PC-3 (cell line): ENCODE results near the gene SAP25. TPM values are rescaled to one million over a fixed set of nuclear protein-coding genes. Genes with fewer than 3 reads are reported as not detected.
"Not testable (repeated sequence)": the region's sequence is repeated elsewhere in the genome, so short reads cannot be mapped to it uniquely, and the experiment has no call there.

Source experiments
- ATAC-seq: fragments of 200-7000 bp; cut with Tn5 transposase; 2 replicates; pipeline ENCODE4 v1.9.1; 2020; ENCODE audit warnings: mild to moderate bottlenecking, moderate library complexity
- BruUV-seq: library from RNA; stranded (reverse); fragments of 400-500 nt; replicated peaks from 2 replicates; lab custom pipeline; 2021; lab: Mats Ljungman, UMichigan
- CTCF ChIA-PET: fragments of 300-600 bp; sonication (Branson Sonifier 250); formaldehyde crosslinking; loops from one replicate; lab custom pipeline; 2022; ENCODE audit warnings: antibody characterized with exemption; lab: Charles Lee
- POLR2A ChIA-PET: fragments of 300-600 bp; sonication (Branson Sonifier 250); formaldehyde crosslinking; loops from one replicate; lab custom pipeline; 2022; ENCODE audit warnings: antibody characterized with exemption; ENCODE audit not compliant: unreplicated experiment; lab: Charles Lee
- DNase-seq: peaks from one replicate; pipeline ENCODE4 v3.0.0-alpha.2; 2015
- H2AFZ ChIP-seq: fragments of 300-600 bp; sonication (generic); 2 replicates; pipeline ENCODE4 v1.6.0; 2016; ENCODE audit warnings: antibody characterized with exemption, low read length
- H3F3A ChIP-seq: fragments of 300-600 bp; sonication (generic); one replicate; pipeline ENCODE4 v1.6.0; 2017; ENCODE audit warnings: antibody characterized with exemption, low read length, control low read depth, mild to moderate bottlenecking; ENCODE audit not compliant: unreplicated experiment
- H3K27ac ChIP-seq: fragments of 300-600 bp; sonication (generic); 2 replicates; pipeline ENCODE4 v1.5.1; 2016; ENCODE audit warnings: mild to moderate bottlenecking, low read length
- H3K27me3 ChIP-seq: fragments of 300-600 bp; sonication (generic); 2 replicates; pipeline ENCODE4 v1.6.1; 2016; ENCODE audit warnings: low read length, mixed read lengths
- H3K36me3 ChIP-seq: fragments of 300-600 bp; sonication (generic); 2 replicates; pipeline ENCODE4 v1.6.1; 2016; ENCODE audit warnings: low read depth, mixed run types, low read length, mixed read lengths
- H3K4me1 ChIP-seq: fragments of 300-600 bp; sonication (generic); 2 replicates; pipeline ENCODE4 v1.5.1; 2016; ENCODE audit warnings: low read length; ENCODE audit not compliant: insufficient read depth
- H3K4me2 ChIP-seq: fragments of 300-600 bp; sonication (generic); 2 replicates; pipeline ENCODE4 v1.6.0; 2016; ENCODE audit warnings: low read length
- H3K4me3 ChIP-seq: fragments of 300-600 bp; sonication (generic); 2 replicates; pipeline ENCODE4 v1.5.1; 2016; ENCODE audit warnings: mild to moderate bottlenecking, low read length, mixed read lengths
- H3K79me2 ChIP-seq: fragments of 300-600 bp; sonication (generic); 2 replicates; pipeline ENCODE4 v1.6.1; 2017; ENCODE audit warnings: low read length, mixed read lengths
- H3K9ac ChIP-seq: fragments of 300-600 bp; sonication (generic); 2 replicates; pipeline ENCODE4 v1.6.0; 2016; ENCODE audit warnings: mild to moderate bottlenecking, low read length
- H3K9me2 ChIP-seq: fragments of 300-600 bp; sonication (generic); replicated peaks from 2 replicates; pipeline ENCODE4 v1.6.1; 2016; ENCODE audit warnings: mixed run types, low read length, mixed read lengths
- H3K9me3 ChIP-seq: fragments of 300-600 bp; sonication (generic); 2 replicates; pipeline ENCODE4 v1.6.1; 2016; ENCODE audit warnings: low read length, mixed read lengths
- H4K20me1 ChIP-seq: fragments of 300-600 bp; sonication (generic); 2 replicates; pipeline ENCODE4 v1.6.1; 2016; ENCODE audit warnings: low read length, mixed read lengths
- CTCF ChIP-seq: fragments of 300-600 bp; sonication (generic); conservative IDR thresholded peaks from 2 replicates; pipeline ENCODE4 v1.5.1; 2017; ENCODE audit warnings: antibody characterized with exemption, low read depth, mild to moderate bottlenecking, low read length
- EZH2 ChIP-seq: fragments of 300-600 bp; sonication (generic); IDR thresholded peaks from one replicate; pipeline ENCODE4 v1.6.1; 2017; ENCODE audit warnings: antibody characterized with exemption, mild to moderate bottlenecking, low read length; ENCODE audit not compliant: unreplicated experiment
- EZH2phosphoT487 ChIP-seq: fragments of 300-600 bp; sonication (generic); IDR thresholded peaks from 2 replicates; pipeline ENCODE4 v1.6.1; 2018; ENCODE audit warnings: mild to moderate bottlenecking, antibody characterized with exemption, low read length, borderline replicate concordance
- intact Hi-C: fragments of 100-400 bp; cut with micrococcal nuclease; formaldehyde crosslinking; loops from 2 replicates; pipeline ENCODE4 v1.9.0; 2023
- total RNA-seq: library from RNA; depleted of rRNA; stranded (reverse); fragments of >200 nt; gene quantifications from 2 replicates; pipeline ENCODE4 v1.2.3, GENCODE V29; 2014; rRNA removed

The SAP25 gene
- total RNA-seq, 1 experiment from 2014 or later: 0.22 TPM

GRCh38 chr7:100532165-100533022 lies 41.3 kb downstream of the SAP25 start:
- intact Hi-C loops: no loop called here
- no peaks in the 10 kb centered on the region for H3K79me2 ChIP-seq
- no TSS peak for BruUV-seq

GRCh38 chr7:100528108-100528866 lies 45.4 kb downstream of the SAP25 start:
- H3K79me2 ChIP-seq, H4K20me1 ChIP-seq, ATAC-seq, intact Hi-C loops, BruUV-seq, H3K9me2 ChIP-seq, H3K4me1 ChIP-seq, H3K9ac ChIP-seq, H3K27me3 ChIP-seq, H3K36me3 ChIP-seq, H2AFZ ChIP-seq, H3F3A ChIP-seq, H3K9me3 ChIP-seq, CTCF ChIA-PET, H3K4me3 ChIP-seq, DNase-seq, H3K4me2 ChIP-seq, H3K27ac ChIP-seq, POLR2A ChIA-PET: not testable (repeated sequence)

More at GRCh38 chr7:100532165-100533022, 41.3 kb downstream of the SAP25 start:
- no peaks in the 10 kb centered on the region for H3F3A ChIP-seq
- ATAC-seq (no peak), DNase-seq (no peak)
- no peaks in the 10 kb centered on the region for H3K36me3 ChIP-seq
- no peak overlapping the region for H3K4me3 ChIP-seq
- no peaks in the 10 kb centered on the region for H3K27me3 ChIP-seq
- TF ChIP-seq EZH2 (no peak), CTCF (no peak), EZH2phosphoT487 (no peak)
- no peak overlapping the region for H3K4me2 ChIP-seq
- no peak overlapping the region for H2AFZ ChIP-seq
- H3K9me3 ChIP-seq: no peaks in the 10 kb centered on the region
- no peaks in the 10 kb centered on the region for H3K9me2 ChIP-seq
- CTCF ChIA-PET: no interaction called here
- POLR2A ChIA-PET: no interaction called here
- H3K9ac ChIP-seq: no peak overlapping the region
- no peaks in the 10 kb centered on the region for H4K20me1 ChIP-seq
- H3K4me1 ChIP-seq: no peaks in the 10 kb centered on the region
- H3K27ac ChIP-seq: no peak overlapping the region

GRCh38 chr7:100523192-100523591 lies 50.5 kb downstream of the SAP25 start:
- H3K4me1 ChIP-seq, intact Hi-C loops, H3K9ac ChIP-seq, POLR2A ChIA-PET, CTCF ChIA-PET, H3K79me2 ChIP-seq, BruUV-seq, H2AFZ ChIP-seq, H3K4me3 ChIP-seq, H3K4me2 ChIP-seq, H3K9me3 ChIP-seq, H3F3A ChIP-seq, H3K9me2 ChIP-seq, H4K20me1 ChIP-seq, DNase-seq, ATAC-seq, H3K27me3 ChIP-seq, H3K27ac ChIP-seq, H3K36me3 ChIP-seq: not testable (repeated sequence)

Other genes starting within 250 kb of the SAP25 start
- 71.6 and 74.1 TPM in 2 replicates for gene PILRB, start 215.8 kb downstream of the SAP25 start, total RNA-seq
- gene PILRA, start 200.4 kb downstream of the SAP25 start, total RNA-seq: 0.92 and 1.9 TPM in 2 replicates
- 1.4 and 2.2 TPM in 2 replicates for gene ZCWPW1, start 145.2 kb downstream of the SAP25 start, total RNA-seq
- 35.1 and 36.0 TPM in 2 replicates for gene MEPCE, start 144.1 kb downstream of the SAP25 start, total RNA-seq
- gene PPP1R35, start 137.4 kb downstream of the SAP25 start, total RNA-seq: 36.1 and 51.1 TPM in 2 replicates
- 0.11 and 2.5 TPM in 2 replicates for gene SPACDR, start 109.6 kb downstream of the SAP25 start, total RNA-seq
- gene TSC22D4, start 94.7 kb downstream of the SAP25 start, total RNA-seq: 57.1 and 66.1 TPM in 2 replicates
- 1.2 and 1.9 TPM in 2 replicates for gene NYAP1, start 90.0 kb downstream of the SAP25 start, total RNA-seq
- 16.9 and 18.2 TPM in 2 replicates for gene AGFG2, start 34.7 kb downstream of the SAP25 start, total RNA-seq
- gene LRCH4, start 12.2 kb upstream of the SAP25 start, total RNA-seq: 15.6 and 28.7 TPM in 2 replicates
- 0.40 TPM in 1 of 2 replicates, not detected in the other for gene FBXO24, start 12.4 kb upstream of the SAP25 start, total RNA-seq
- gene PCOLCE, start 28.5 kb upstream of the SAP25 start, total RNA-seq: 8.6 and 16.3 TPM in 2 replicates
- gene MOSPD3, start 38.6 kb upstream of the SAP25 start, total RNA-seq: 9.4 and 19.4 TPM in 2 replicates
- not detected in 2 replicates for gene TFR2, start 67.7 kb upstream of the SAP25 start, total RNA-seq
- not detected in 2 replicates for gene ACTL6B, start 82.5 kb upstream of the SAP25 start, total RNA-seq
- 164 and 227 TPM in 2 replicates for gene GNB2, start 99.8 kb upstream of the SAP25 start, total RNA-seq
- gene GIGYF1, start 120.3 kb upstream of the SAP25 start, total RNA-seq: 25.9 and 26.6 TPM in 2 replicates
- 151 and 154 TPM in 2 replicates for gene POP7, start 132.2 kb upstream of the SAP25 start, total RNA-seq
- not detected in 2 replicates for gene EPO, start 146.6 kb upstream of the SAP25 start, total RNA-seq
- not detected in 2 replicates for gene ZAN, start 159.7 kb upstream of the SAP25 start, total RNA-seq